Activated T-cell treated with anti-CD3 and anti-CD28 coated beads, Interleukin-2, amount 50 U/mL, for 48 hours (primary cell): ENCODE data around the gene DEDD2.

Experiments
- DNase-seq, 2 experiments: peaks; one replicate each; pipeline ENCODE4 v3.0.0-alpha.2; 2020

The DEDD2 gene

GRCh38 chr19:42197375-42197817 lies 20.1 kb downstream of the DEDD2 start:
- DNase-seq = no peak

GRCh38 chr19:42196011-42197001 lies 21.2 kb downstream of the DEDD2 start:
- DNase-seq = no peak

- DNase-seq = no peak
Observed at GRCh38 chr19:42193706-42194105, 23.8 kb downstream of the DEDD2 start.

GRCh38 chr19:42193294-42193693 lies 24.2 kb downstream of the DEDD2 start:
- DNase-seq = no peak

GRCh38 chr19:42191855-42192254 lies 25.6 kb downstream of the DEDD2 start:
- DNase-seq = peak in 1 of 2 experiments; percentile 37

GRCh38 chr19:42191330-42191729 lies 26.1 kb downstream of the DEDD2 start:
- no peak for DNase-seq

GRCh38 chr19:42189133-42189532 lies 28.3 kb downstream of the DEDD2 start:
- DNase-seq = no peak

GRCh38 chr19:42188665-42189064 lies 28.8 kb downstream of the DEDD2 start:
- no peak for DNase-seq

- DNase-seq = peak in 1 of 2 experiments; percentile 25
Observed at GRCh38 chr19:42185277-42185676, 32.2 kb downstream of the DEDD2 start.

- peak; percentile 85 to 89 for DNase-seq
Observed at GRCh38 chr19:42184401-42184861, 33.0 kb downstream of the DEDD2 start.

- peak in 1 of 2 experiments; percentile 48 for DNase-seq
Observed at GRCh38 chr19:42178791-42179674, 38.4 kb downstream of the DEDD2 start.

- no peak for DNase-seq
Observed at GRCh38 chr19:42177686-42178019, 39.8 kb downstream of the DEDD2 start.

- peak; percentile 76 to 87 for DNase-seq
Observed at GRCh38 chr19:42176990-42177685, 40.3 kb downstream of the DEDD2 start.

- peak in 1 of 2 experiments; percentile 47 for DNase-seq
Observed at GRCh38 chr19:42176649-42176989, 40.9 kb downstream of the DEDD2 start.

GRCh38 chr19:42175952-42176648 lies 41.4 kb downstream of the DEDD2 start:
- peak in 1 of 2 experiments; percentile 47 for DNase-seq

- no peak for DNase-seq
Observed at GRCh38 chr19:42174958-42175734, 42.3 kb downstream of the DEDD2 start.

GRCh38 chr19:42174188-42174587 lies 43.3 kb downstream of the DEDD2 start:
- no peak for DNase-seq

- no peak for DNase-seq
Observed at GRCh38 chr19:42173695-42174094, 43.8 kb downstream of the DEDD2 start.

- no peak for DNase-seq
Observed at GRCh38 chr19:42172261-42172660, 45.2 kb downstream of the DEDD2 start.

GRCh38 chr19:42170715-42171114 lies 46.8 kb downstream of the DEDD2 start:
- no peak for DNase-seq
